Activated CD8-positive, alpha-beta T cell treated with anti-CD3 and anti-CD28 coated beads for 36 hours (primary cell): Measurements from ENCODE around the gene VSIG1. TPM values are rescaled to one million over a fixed set of nuclear protein-coding genes. Genes with fewer than 3 reads are reported as not detected.

Experiments
- ATAC-seq: fragments of 200-7000 bp; cut with Tn5 transposase; one replicate; pipeline ENCODE4 v1.10.0; 2021; ENCODE audit warnings: mild to moderate bottlenecking, moderate library complexity
- CTCF ChIA-PET: fragments of 350-600 bp; sonication (Branson Sonifier 250); formaldehyde crosslinking; loops from one replicate; lab custom pipeline; 2021; ENCODE audit warnings: antibody characterized with exemption; lab: Charles Lee
- POLR2A ChIA-PET: fragments of 350-600 bp; sonication (Branson Sonifier 250); formaldehyde crosslinking; loops from one replicate; lab custom pipeline; 2021; ENCODE audit warnings: antibody characterized with exemption; lab: Charles Lee
- DNase-seq: peaks from one replicate; pipeline ENCODE4 v3.0.0-alpha.2; 2020
- H3K27ac Mint-ChIP-seq: one replicate; pipeline ENCODE4 v1.8.0; 2021; ENCODE audit warnings: mild to moderate bottlenecking, mixed read lengths
- H3K27me3 Mint-ChIP-seq: one replicate; pipeline ENCODE4 v1.8.0; 2021; ENCODE audit warnings: mixed read lengths
- H3K36me3 Mint-ChIP-seq: one replicate; pipeline ENCODE4 v1.8.0; 2021; ENCODE audit warnings: low read depth, mixed read lengths
- H3K4me1 Mint-ChIP-seq: one replicate; pipeline ENCODE4 v1.8.0; 2021; ENCODE audit warnings: low read depth, mixed read lengths
- H3K4me3 Mint-ChIP-seq: one replicate; pipeline ENCODE4 v1.8.0; 2021; ENCODE audit warnings: mild to moderate bottlenecking, moderate library complexity, mixed read lengths
- H3K9me3 Mint-ChIP-seq: one replicate; pipeline ENCODE4 v1.8.0; 2021; ENCODE audit warnings: mixed read lengths
- CTCF ChIP-seq: fragments of 200-600 bp; IDR thresholded peaks from one replicate; pipeline ENCODE4 v1.8.0; 2022; ENCODE audit warnings: antibody characterized with exemption, mild to moderate bottlenecking
- intact Hi-C: fragments of 100-400 bp; cut with micrococcal nuclease; formaldehyde crosslinking; loops from one replicate; pipeline ENCODE4 v1.10.0; 2022
- total RNA-seq, 2 experiments: library from RNA; stranded (reverse); gene quantifications; one replicate each; pipeline ENCODE4 v1.2.3, GENCODE V29; 2021

The VSIG1 gene
- total RNA-seq, 2 experiments from 2014 or later: 0.61 to 1.2 TPM

DNA sequence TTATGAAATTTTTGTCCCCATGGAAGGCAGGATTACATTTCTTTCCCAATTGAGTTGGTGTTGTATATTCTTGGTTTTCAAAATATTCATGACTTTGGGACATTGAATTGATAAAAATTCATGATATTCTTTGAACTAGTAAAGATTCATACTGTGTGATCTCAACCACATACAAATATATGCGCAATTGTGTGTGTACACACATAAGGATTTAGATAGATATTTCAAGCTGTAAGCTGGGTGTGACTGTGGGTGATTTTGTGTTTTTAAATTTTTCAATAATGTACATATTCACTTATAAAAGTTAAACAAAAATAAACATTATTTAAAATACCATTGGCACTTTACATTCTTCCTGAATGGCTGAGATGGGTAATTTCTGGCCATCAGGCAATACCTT lies 19.5 kb upstream of the VSIG1 start:
- CTCF ChIA-PET: no interaction called here
- intact Hi-C loops: no loop called here
- POLR2A ChIA-PET: no interaction called here
- Mint-ChIP-seq H3K9me3 (no peaks in the 10 kb centered on the region), H3K27me3 (no peaks in the 10 kb centered on the region), H3K4me1 (peaks cover 67% of the 10 kb centered on the region), H3K4me3 (no peak overlapping the region), H3K27ac (no peak overlapping the region), H3K36me3 (peaks cover 3% of the 10 kb centered on the region)
- no peak for ATAC-seq
- no peak for DNase-seq
- TF ChIP-seq CTCF: no peak

DNA sequence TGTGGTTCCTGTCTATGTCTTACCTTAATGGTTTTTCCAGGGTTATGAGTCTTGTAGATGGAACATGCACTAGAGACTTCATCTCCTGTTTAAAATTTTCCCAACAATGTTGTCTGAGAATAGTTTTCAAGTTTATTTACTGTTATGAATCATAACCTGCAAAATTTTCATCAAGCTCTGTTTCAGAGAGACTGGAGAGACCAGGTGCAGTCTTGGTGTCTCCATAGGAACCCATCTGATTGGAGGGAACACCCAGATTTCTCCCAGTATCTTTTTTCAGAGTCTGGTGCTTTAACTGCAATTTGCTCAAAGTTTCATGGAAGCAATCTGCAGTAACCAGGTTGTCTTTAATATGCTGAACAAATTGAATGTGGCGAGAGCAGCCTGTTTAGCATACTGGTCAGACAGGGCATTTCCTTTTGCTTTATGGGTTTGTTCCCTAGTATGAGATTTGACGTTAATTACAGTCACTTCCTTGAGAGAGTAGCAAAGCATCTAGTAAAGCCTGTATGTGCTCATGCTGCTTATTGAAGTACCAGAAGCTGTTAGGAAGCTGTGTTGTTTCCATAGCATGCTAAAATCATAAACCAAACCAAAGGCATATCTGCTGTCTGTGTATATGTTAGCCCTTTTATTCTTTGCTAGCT lies 18.8 kb upstream of the VSIG1 start:
- no peak for DNase-seq
- ChIA-PET CTCF (no interaction called here), POLR2A (no interaction called here)
- peaks cover 3% of the 10 kb centered on the region for H3K36me3 Mint-ChIP-seq
- H3K9me3 Mint-ChIP-seq: no peaks in the 10 kb centered on the region
- peak overlapping the region; percentile 30 for H3K27ac Mint-ChIP-seq
- peaks cover 65% of the 10 kb centered on the region for H3K4me1 Mint-ChIP-seq
- no peak overlapping the region for H3K4me3 Mint-ChIP-seq
- TF ChIP-seq CTCF: no peak
- no peaks in the 10 kb centered on the region for H3K27me3 Mint-ChIP-seq
- ATAC-seq: peak; percentile 45
- intact Hi-C loops: no loop called here

- DNase-seq (no peak), ATAC-seq (no peak)
- CTCF ChIA-PET: interaction anchor here (0.7 kb wide), 1 partner anchor 37 kb away, joined by 3 read pairs; no protein-coding TSS in a partner anchor
- no peak for TF ChIP-seq CTCF
- Mint-ChIP-seq H3K27ac (no peak overlapping the region), H3K9me3 (no peaks in the 10 kb centered on the region), H3K27me3 (no peaks in the 10 kb centered on the region), H3K36me3 (no peaks in the 10 kb centered on the region), H3K4me3 (no peak overlapping the region), H3K4me1 (peaks cover 52% of the 10 kb centered on the region)
- intact Hi-C loops: no loop called here
- POLR2A ChIA-PET: no interaction called here
Measured at GRCh38 chrX:108028854-108029253, 16.0 kb upstream of the VSIG1 start.

- ATAC-seq: peak; percentile 66
- POLR2A ChIA-PET: no interaction called here
- TF ChIP-seq CTCF: no peak
- no peaks in the 10 kb centered on the region for H3K27me3 Mint-ChIP-seq
- CTCF ChIA-PET: interaction anchor here (1.9 to 2.7 kb wide), 2 partner anchors 9 to 11 kb away, joined by 4 to 14 read pairs; no protein-coding TSS in a partner anchor
- no peaks in the 10 kb centered on the region for H3K36me3 Mint-ChIP-seq
- peaks cover 48% of the 10 kb centered on the region for H3K4me1 Mint-ChIP-seq
- no peaks in the 10 kb centered on the region for H3K9me3 Mint-ChIP-seq
- H3K27ac Mint-ChIP-seq: no peak overlapping the region
- no peak for DNase-seq
- no peak overlapping the region for H3K4me3 Mint-ChIP-seq
- intact Hi-C loops: no loop called here
Measured at GRCh38 chrX:108029928-108030711, 14.7 kb upstream of the VSIG1 start.

GRCh38 chrX:108032944-108033343 lies 11.9 kb upstream of the VSIG1 start:
- Mint-ChIP-seq H3K9me3 (no peaks in the 10 kb centered on the region), H3K27me3 (no peaks in the 10 kb centered on the region), H3K36me3 (no peaks in the 10 kb centered on the region), H3K27ac (no peak overlapping the region), H3K4me3 (no peak overlapping the region), H3K4me1 (peaks cover 51% of the 10 kb centered on the region)
- no peak for ATAC-seq
- CTCF ChIA-PET: interaction anchor here (2.7 kb wide), 1 partner anchor 12 kb away, joined by 14 read pairs; no protein-coding TSS in a partner anchor
- intact Hi-C loops: no loop called here
- no peak for DNase-seq
- TF ChIP-seq CTCF: no peak
- POLR2A ChIA-PET: no interaction called here
